Colonic mucosa (tissue), 4 donors: ENCODE data around the gene TMEFF1. TPM values are rescaled to one million over a fixed set of nuclear protein-coding genes. Genes with fewer than 3 reads are reported as not detected.

Experiments used
- DNase-seq: peaks from one replicate; pipeline ENCODE4 v3.0.0-alpha.2; 2020
- H3K27ac ChIP-seq: fragments of 200-600 bp; one replicate; pipeline ENCODE4 v1.8.0; 2021
- H3K27me3 ChIP-seq: fragments of 200-600 bp; one replicate; pipeline ENCODE4 v1.8.0; 2021
- H3K36me3 ChIP-seq: fragments of 200-600 bp; one replicate; pipeline ENCODE4 v1.8.0; 2021
- H3K4me1 ChIP-seq: fragments of 200-600 bp; one replicate; pipeline ENCODE4 v1.8.0; 2021; ENCODE audit warnings: mild to moderate bottlenecking
- H3K4me3 ChIP-seq: fragments of 200-600 bp; one replicate; pipeline ENCODE4 v1.8.0; 2021
- H3K9ac ChIP-seq, 2 donors: one replicate each; pipeline ENCODE4 v1.7.0; 2013; ENCODE audit warnings: control low read depth in 2 of 2, low read depth in 2 of 2, low read length in 2 of 2
- H3K9me3 ChIP-seq: fragments of 200-600 bp; one replicate; pipeline ENCODE4 v1.8.0; 2021
- intact Hi-C: fragments of 100-400 bp; cut with DNase I; formaldehyde crosslinking; loops from one replicate; pipeline ENCODE4 v1.14.1; 2022
- total RNA-seq, 2 donors: library from RNA; stranded (reverse); fragmentation: NEBNext Ultra II Directional in 1 of 2; extraction: Animal tissue kit (Norgen Biotek cat#: 25700) in 1 of 2; gene quantifications; one replicate each; pipeline ENCODE4 v1.2.1, GENCODE V29; 2021
- TF ChIP-seq, protein P1 (sequence below): fragments of 200-600 bp; IDR thresholded peaks from one replicate; pipeline ENCODE4 v1.8.0; 2022; ENCODE audit warnings: antibody characterized with exemption, mild to moderate bottlenecking
- donor health status: healthy.
- donor health status: DM: no; HTN: no; CAD: no.
- donor health status: DM: no; HTN: no; CAD: no.

The TMEFF1 gene
- total RNA-seq, 2 donors from 2014 or later = 0.27 TPM; not detected in 1

DNA sequence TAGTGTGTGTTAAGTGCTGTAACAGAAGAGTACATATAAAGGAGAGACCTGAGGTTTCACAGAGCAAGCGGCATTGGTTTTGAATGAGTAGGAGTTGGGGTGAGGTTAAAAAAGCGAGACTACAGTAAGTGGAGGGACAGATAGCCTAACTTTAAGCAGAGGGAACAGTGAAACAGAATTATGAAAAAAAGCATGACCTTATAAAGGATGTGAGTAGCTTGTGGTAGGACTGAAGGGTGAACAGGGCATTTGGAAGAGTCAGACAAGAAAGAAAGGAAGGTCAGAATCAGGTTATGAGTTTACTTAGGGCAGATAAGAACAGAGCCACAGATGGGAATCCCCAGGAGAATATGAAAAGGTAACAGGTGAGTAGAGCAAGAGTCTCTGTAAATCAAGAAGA is 23.5 kb upstream of the TMEFF1 start:
- no peak for DNase-seq
- TF ChIP-seq, protein P1, sequence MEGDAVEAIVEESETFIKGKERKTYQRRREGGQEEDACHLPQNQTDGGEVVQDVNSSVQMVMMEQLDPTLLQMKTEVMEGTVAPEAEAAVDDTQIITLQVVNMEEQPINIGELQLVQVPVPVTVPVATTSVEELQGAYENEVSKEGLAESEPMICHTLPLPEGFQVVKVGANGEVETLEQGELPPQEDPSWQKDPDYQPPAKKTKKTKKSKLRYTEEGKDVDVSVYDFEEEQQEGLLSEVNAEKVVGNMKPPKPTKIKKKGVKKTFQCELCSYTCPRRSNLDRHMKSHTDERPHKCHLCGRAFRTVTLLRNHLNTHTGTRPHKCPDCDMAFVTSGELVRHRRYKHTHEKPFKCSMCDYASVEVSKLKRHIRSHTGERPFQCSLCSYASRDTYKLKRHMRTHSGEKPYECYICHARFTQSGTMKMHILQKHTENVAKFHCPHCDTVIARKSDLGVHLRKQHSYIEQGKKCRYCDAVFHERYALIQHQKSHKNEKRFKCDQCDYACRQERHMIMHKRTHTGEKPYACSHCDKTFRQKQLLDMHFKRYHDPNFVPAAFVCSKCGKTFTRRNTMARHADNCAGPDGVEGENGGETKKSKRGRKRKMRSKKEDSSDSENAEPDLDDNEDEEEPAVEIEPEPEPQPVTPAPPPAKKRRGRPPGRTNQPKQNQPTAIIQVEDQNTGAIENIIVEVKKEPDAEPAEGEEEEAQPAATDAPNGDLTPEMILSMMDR = no peak
- Histone ChIP-seq H3K4me3 (no peak overlapping the region), H3K9me3 (no peaks in the 10 kb centered on the region), H3K36me3 (no peaks in the 10 kb centered on the region), H3K9ac (no peak overlapping the region), H3K4me1 (no peaks in the 10 kb centered on the region), H3K27me3 (no peaks in the 10 kb centered on the region), H3K27ac (no peak overlapping the region)
- intact Hi-C loops = no loop called here

DNA sequence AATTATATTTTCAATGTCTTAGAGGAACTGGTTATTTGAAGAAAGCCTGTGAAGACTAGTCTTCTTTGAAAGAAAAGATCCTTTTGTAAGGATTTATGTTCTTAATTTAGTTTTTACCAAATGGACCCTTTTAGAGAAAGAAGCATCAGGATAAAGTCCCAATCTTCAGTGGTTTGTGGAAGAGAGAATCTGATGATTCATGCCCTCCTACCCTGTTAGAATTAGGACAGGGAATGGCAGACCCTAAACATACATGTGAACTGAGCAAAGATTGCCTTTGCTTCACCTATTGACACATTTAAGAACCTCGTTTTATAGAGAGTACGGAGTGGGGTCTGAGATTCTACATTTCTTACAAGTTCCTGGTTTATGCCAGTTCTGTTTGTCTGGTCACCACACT is 20.1 kb upstream of the TMEFF1 start:
- no peaks in the 10 kb centered on the region for H3K4me1 ChIP-seq
- no peak for DNase-seq
- no peaks in the 10 kb centered on the region for H3K36me3 ChIP-seq
- intact Hi-C loops = no loop called here
- no peak overlapping the region for H3K27ac ChIP-seq
- TF ChIP-seq, protein P1 = no peak
- H3K9ac ChIP-seq = no peak overlapping the region
- H3K27me3 ChIP-seq = no peaks in the 10 kb centered on the region
- no peaks in the 10 kb centered on the region for H3K9me3 ChIP-seq
- H3K4me3 ChIP-seq = no peak overlapping the region

DNA sequence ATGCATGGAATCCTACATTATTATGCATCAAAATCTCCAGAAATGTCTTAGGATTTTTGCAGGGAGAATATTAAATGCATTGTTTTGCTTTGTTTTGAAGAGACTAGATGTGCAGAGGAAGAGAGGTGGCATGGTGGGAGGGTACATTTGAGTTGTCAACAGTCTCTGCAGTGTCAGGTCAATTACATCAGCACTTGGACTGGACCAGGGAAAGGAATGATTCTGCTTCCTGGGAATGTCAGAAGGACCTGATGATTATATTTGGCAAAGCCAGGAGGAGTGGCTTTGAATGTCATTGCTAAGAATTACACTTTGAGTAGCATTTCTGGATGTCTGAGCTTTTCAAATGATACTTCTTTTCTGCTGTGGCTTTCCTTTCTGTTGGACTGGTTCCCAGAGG is 17.5 kb upstream of the TMEFF1 start:
- H3K27me3 ChIP-seq = no peaks in the 10 kb centered on the region
- H3K9me3 ChIP-seq = no peaks in the 10 kb centered on the region
- no peak for DNase-seq
- H3K4me3 ChIP-seq = no peak overlapping the region
- no peaks in the 10 kb centered on the region for H3K4me1 ChIP-seq
- TF ChIP-seq, protein P1 = no peak
- H3K9ac ChIP-seq = no peak overlapping the region
- H3K36me3 ChIP-seq = no peaks in the 10 kb centered on the region
- intact Hi-C loops = no loop called here
- no peak overlapping the region for H3K27ac ChIP-seq

DNA sequence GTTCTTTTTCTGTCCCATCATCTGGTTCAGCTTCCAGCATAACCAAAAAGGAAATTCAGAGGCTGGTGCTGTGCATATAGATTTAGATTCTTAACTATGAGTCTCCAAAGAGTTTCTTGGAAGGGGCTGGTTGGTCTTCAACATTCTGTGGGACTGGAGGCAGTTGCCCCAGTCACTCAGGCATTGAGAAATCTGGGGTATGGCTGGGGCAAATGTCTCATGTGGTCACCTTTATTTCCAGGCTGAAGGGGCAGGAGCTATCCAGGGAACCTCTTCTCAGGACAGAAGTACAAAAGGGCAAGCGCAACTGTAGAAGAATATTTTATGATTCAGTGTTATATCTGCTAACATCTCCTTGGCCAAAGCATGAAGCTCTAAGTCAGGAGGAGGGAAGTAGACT is 15.4 kb upstream of the TMEFF1 start:
- intact Hi-C loops = no loop called here
- Histone ChIP-seq H3K9ac (no peak overlapping the region), H3K36me3 (no peaks in the 10 kb centered on the region), H3K27ac (no peak overlapping the region), H3K9me3 (no peaks in the 10 kb centered on the region), H3K4me3 (no peak overlapping the region), H3K4me1 (no peaks in the 10 kb centered on the region), H3K27me3 (no peaks in the 10 kb centered on the region)
- TF ChIP-seq, protein P1 = no peak
- no peak for DNase-seq

DNA sequence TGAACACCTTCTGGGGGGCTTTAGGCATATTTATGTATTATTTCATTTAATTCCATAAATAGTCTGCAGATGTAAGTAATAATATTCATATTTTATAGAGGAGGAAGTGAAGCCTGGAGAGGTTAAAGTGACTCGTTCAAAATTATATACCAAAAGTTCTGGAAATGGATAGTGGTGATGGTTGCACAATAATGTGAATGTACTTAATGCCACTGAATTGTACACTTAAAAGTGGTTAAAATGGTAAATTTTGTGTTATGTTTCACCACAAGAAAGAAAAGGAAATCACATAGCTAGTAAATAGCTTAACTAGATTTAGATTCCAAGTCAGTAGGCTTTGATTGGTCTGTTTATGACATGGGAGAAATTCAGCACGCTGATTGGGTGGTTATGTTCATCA is 13.0 kb upstream of the TMEFF1 start:
- H3K36me3 ChIP-seq = no peaks in the 10 kb centered on the region
- intact Hi-C loops = no loop called here
- H3K27me3 ChIP-seq = no peaks in the 10 kb centered on the region
- DNase-seq = no peak
- no peak overlapping the region for H3K4me3 ChIP-seq
- no peaks in the 10 kb centered on the region for H3K9me3 ChIP-seq
- H3K27ac ChIP-seq = no peak overlapping the region
- H3K4me1 ChIP-seq = no peaks in the 10 kb centered on the region
- TF ChIP-seq, protein P1 = no peak
- no peak overlapping the region for H3K9ac ChIP-seq

DNA sequence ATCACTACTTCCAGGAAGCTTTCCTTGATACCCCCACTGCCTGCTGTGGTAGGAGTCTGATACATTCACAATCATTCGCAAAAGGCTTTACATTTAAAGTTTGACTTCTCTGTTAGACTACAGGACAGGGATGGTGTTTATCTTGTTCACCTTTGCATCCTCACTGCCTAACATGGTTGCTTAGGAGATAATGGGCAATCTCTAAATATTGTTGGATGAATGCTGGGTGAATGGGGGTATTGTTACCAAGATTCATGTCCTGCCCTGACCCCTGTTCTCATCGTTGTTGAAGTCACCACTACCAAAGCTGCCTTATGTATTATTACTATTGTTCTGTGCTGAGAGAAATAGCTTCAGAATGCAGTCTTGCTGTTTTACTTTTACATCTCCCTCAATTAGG is 7.7 kb upstream of the TMEFF1 start:
- Histone ChIP-seq H3K27me3 (no peaks in the 10 kb centered on the region), H3K27ac (no peak overlapping the region), H3K9ac (no peak overlapping the region), H3K9me3 (no peaks in the 10 kb centered on the region), H3K4me1 (no peaks in the 10 kb centered on the region), H3K4me3 (no peak overlapping the region), H3K36me3 (no peaks in the 10 kb centered on the region)
- no peak for DNase-seq
- TF ChIP-seq, protein P1 = no peak
- intact Hi-C loops = no loop called here
